Measurements from ENCODE around the gene PPM1K.

The PPM1K gene

GRCh38 chr4:88225232-88226105, 58.9 kb downstream of the PPM1K start:
- in situ Hi-C loops (cut with HindIII; ENCODE audit: low sequenced_read_pairs) = no loop called here

GRCh38 chr4:88223516-88223915, 60.8 kb downstream of the PPM1K start:
- in situ Hi-C loops (cut with HindIII; ENCODE audit: low sequenced_read_pairs) = no loop called here

GRCh38 chr4:88219099-88219498, 65.3 kb downstream of the PPM1K start:
- in situ Hi-C loops (cut with HindIII; ENCODE audit: low sequenced_read_pairs) = no loop called here

- in situ Hi-C loops (cut with HindIII; ENCODE audit: low sequenced_read_pairs) = no loop called here
Measured at GRCh38 chr4:88217169-88217568, 67.2 kb downstream of the PPM1K start.

GRCh38 chr4:88216395-88216794, 68.0 kb downstream of the PPM1K start:
- in situ Hi-C loops (cut with HindIII; ENCODE audit: low sequenced_read_pairs) = no loop called here

GRCh38 chr4:88215351-88215750, 69.0 kb downstream of the PPM1K start:
- in situ Hi-C loops (cut with HindIII; ENCODE audit: low sequenced_read_pairs) = no loop called here

GRCh38 chr4:88212253-88212561, 72.2 kb downstream of the PPM1K start:
- in situ Hi-C loops (cut with HindIII; ENCODE audit: low sequenced_read_pairs) = no loop called here

GRCh38 chr4:88211473-88212252, 72.7 kb downstream of the PPM1K start:
- in situ Hi-C loops (cut with HindIII; ENCODE audit: low sequenced_read_pairs) = no loop called here

- in situ Hi-C loops (cut with HindIII; ENCODE audit: low sequenced_read_pairs) = no loop called here
Measured at GRCh38 chr4:88208156-88208555, 76.2 kb downstream of the PPM1K start.

Data from DLD1 (cell line).